NK-92 treated with Interleukin-12 subunit alpha and Interleukin-12 subunit beta, amount 100 ng/mL, for 24 hours (cell line): Measurements from ENCODE around the gene HHIPL1.
"Not testable (repeated sequence)": the region's sequence is repeated elsewhere in the genome, so short reads cannot be mapped to it uniquely, and the experiment has no call there.

Experiments used
- DNase-seq: peaks from one replicate; lab custom pipeline; 2025; lab: John Stamatoyannopoulos, UW

HHIPL1 gene

DNA sequence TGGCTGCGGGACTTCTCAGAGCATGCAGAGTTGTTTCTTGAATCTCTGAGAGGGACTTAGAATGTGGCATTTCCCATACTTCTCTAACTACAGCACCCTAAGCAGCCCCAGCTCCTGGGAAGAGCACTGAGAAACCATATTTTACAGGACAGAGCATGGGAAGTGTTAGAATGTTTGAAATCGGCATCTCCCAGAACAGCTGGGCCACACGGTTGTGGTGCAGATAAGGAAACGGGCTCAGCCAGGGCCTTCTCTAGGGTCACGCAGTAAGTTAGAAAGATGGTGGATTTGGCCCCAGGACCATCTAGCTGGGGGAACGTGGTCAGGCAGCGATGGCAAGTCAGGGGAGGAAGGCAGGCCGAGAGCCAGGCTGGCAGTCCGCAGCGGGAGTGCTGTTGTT is 10.5 kb upstream of the HHIPL1 start:
- no peak for DNase-seq

DNA sequence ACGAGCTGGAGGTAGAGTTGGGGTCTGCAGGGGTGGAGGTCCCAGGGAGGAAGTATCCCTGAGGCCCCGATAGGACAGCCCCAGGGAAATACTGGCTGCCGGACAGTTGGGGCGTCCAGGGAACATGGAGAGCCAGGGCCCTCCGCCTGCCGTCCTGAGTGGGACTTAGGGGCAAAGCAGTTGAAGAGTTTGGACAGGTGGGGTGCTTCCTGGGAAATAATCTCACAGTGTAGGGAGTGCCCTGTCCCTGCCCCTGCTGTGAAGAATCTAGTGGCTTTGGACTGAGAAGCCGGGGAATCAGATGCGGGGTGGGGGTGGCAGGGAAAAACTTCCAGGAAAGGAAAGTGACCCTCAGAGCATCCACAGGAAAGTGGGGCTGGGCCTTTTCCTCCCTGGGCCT is 9.8 kb upstream of the HHIPL1 start:
- no peak for DNase-seq

DNA sequence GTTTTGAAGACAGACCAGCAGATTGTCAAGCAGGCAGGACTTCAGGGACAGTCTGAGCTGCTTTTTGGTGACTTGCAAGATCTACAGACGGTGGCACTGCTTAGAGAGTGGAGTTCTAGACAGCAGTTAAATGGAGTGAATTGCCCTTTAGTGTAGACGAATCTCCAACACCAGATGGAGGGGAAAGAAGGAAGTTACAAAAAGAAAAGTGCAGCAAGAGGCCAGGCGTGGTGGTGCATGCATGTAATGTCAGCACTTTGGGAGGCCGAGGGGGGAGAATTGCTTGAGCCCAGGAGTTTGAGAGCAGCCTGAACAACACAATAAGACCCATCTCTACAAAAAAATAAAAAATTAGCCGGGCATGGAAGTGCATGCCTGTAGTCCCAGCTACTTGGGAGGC is 8.4 kb upstream of the HHIPL1 start:
- no peak for DNase-seq

DNA sequence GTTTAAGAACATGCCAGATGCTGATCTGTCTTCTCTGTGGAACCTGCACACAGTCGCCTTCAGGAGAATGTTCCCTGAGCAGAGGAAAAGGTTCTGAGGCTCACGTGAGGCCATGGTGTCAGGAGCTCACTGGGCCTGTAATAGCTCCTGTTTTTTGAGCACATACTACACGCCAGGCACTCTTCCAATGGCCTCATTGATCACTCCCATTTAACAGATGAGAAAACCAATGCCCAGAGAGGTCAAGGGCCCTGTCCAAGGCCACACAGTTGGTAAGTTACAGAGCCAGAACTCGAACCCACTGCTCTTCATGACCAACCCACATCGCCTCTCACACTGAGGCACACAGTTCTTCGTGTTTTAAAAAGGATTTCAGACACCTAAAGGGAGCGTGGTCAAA is 7.3 kb upstream of the HHIPL1 start:
- no peak for DNase-seq

DNA sequence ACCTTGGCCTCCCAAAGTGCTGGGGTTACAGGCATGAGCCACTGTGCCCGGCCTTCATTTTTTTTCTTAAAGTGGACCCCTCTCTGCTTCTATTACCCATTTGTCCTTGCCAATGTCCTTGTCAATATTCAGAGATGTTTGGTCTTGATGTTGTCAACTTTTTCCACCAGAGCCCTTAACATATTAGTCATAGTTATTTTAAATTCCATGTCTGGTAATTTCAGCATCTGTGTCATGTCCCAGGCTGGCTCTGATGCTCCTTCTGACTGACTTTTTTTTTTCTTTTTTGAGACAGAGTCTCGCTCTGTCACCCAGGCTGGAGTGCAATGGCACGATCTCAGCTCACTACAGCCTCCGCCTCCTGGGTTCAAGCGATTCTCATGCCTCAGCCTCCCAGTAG is 2.2 kb upstream of the HHIPL1 start:
- not testable (repeated sequence) for DNase-seq

DNA sequence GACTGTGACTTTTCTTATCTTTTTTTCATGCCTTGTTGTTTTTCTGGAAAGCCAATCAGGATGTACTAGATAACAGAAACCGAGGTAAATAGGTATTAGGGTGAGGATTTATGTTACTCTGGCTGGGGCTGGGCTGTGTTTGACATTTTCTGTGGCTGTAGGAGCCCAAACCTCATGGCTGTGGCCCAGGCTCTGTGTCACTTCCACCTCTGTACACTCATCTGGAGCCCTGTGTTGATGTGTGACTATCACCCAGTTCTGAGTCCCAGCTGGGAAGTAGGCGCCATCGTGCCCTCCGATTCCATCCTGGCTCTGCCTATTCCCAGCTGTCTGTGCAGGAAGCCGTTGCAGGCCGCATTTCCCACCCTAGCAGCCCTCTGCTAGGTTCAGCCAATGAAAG is 1.6 kb upstream of the HHIPL1 start:
- no peak for DNase-seq

DNA sequence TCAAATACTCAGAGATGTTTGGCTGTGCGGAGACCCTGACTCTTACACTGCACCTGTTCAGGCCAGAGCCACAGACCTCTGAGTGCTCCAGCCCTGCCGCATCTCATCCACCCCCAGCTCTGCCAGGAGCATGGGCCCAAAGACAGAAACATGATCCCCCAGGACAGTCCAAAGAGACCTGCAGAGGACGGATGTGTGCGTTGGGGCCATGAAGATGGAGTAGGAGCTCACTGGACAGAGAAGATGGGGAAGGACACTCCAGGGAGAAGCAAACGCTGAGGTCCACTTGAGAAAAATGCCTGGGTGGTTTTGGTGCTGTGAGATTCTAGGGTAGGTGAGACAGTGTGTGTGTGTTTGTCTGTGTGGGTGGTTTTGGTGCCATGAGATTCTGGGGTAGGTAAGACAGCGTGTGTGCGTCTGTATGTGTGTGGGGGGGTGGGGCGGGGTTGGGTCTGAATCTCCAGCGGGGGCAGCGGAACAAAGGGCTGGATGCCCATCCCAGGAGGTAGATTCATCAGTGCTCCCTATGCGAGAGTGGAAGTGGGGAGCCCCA is 818 bp upstream of the HHIPL1 start:
- no peak for DNase-seq

DNA sequence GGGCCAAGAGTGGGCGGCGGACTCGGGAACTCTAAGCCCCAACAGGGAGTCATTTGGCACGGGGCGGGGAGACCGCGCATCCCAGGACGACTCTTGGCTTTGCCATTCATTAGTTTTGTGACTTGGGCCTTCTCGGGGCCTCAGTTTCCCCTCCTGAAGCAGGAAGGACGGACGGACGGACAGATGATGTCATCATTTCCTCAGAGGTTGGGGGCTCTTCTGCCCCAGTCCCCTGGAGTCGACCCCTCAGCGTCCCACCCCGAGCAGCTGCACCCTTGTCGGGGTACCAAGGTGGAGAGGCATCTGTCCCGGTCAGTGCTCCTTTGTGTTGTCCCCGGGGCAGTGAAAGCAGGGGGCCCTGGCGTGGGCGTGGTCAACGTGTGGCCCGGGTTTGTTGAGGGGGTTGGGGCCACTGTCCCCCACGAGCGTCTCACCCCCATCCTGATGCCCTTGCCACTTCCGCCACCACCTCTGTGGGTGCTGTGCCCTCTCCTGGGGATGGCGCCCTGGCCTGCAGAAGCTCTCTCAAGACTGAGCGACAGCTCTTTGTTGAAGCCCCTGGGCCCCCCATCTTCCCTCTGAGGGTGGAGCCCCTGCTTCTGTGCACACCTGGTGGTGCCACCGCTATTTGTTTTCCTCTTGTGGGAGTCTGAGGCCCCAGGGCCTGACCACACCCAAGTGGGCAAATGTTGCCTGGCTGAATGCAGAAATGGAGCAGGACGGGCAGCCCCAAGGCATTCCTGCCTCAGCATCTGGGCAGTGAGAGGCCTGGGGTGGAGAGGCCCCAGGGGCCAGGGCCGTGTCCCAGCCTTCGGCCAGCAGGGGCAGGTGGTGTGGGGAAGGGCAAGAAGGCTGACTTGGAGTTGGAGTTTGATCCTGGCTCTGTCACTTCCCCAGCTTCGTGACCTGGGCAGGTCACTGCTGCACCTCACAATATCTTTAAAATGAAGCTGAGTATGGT is 896 bp downstream of the HHIPL1 start:
- DNase-seq = no peak

DNA sequence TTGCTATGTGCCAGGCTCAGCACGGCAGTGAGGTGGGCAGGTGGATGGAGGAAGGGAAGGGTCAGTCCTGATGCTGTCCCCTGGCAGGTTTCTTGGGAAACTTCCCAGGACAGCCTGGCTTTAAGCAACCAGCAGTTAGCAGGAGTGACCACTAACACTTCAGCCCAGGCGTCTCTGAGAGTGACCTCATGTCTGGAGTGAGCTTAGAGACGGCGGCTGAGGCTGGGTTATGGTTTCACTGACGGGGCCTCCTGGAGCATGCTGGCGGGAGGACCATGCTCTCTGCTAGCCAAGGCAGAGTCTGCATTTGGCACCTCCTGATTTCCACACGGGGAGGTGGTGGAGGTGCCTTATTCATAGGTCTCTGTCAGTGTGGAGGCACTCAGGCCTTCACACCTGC is 2.5 kb downstream of the HHIPL1 start:
- no peak for DNase-seq

DNA sequence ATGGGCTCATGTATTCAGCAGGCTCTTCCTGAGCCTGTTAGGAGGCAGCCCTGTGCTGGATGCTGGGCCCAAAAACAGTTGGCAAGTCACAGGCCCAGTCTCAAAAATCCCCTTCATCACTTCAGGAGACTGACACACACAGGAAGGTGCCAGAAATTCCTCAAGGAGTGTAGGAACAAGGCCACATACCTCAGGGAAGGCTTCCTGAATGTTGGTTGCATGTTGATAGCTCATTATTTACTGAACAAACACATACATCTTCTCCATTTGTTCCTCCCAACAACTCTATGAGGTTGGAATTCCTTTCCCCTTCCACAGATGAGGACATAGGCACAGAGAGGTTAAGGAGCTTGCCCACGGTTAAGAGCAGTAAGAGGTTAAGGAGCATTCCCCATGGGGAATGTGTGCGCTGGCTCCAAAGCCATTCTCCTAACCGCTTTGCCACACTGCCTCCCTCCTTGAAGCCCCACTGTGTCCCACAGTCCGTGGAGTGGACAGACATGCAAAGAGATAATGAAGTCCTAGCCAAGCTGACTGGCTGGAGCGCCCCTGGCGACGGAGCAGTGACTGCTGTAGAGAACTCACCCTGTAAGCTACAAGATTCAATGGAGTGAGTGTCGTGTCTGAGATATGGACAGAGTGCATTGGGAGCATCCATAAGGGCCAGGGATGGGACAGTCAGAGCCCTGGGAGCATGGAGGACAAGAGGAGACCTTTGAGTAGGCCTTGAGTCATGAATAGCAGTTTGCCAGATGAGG is 3.3 kb downstream of the HHIPL1 start:
- DNase-seq = no peak

DNA sequence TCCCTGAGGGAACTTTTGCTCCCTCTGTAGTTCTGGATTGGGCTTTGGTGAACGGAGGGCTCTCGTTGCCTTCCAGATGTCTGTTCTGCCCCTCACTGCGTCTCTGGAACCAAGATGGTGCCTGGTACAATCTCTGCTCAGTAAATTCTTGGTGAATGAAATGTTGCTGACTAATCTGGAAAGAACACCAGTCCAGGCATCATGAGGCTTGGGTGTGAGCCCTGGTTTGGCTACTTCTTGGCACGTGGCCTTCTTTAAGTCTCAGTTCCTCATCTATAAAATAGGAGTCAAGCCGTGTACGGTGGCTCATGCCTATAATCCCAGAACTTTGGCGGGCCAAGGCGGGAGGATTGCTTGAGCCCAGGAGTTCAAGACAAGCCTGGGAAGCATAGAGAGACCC is 4.3 kb downstream of the HHIPL1 start:
- no peak for DNase-seq

DNA sequence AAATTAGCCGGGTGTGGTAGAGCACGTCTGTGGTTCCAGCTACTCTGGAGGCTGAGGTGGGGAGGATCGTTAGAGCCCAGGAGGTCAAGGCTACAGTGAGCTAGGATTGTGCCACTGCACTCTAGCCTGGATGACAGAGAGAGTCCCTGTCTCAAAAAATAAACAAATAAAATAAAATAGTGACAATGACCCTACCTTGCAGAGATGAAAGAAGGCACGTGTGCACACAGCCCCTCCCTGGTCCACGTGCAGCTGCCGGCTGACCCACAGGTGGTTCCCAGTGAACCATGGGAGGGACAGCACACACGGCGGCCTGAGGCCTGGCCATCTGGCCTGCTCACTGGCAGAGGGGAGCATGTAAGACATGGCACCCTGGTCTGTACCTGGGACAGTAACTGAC is 4.7 kb downstream of the HHIPL1 start:
- no peak for DNase-seq

DNA sequence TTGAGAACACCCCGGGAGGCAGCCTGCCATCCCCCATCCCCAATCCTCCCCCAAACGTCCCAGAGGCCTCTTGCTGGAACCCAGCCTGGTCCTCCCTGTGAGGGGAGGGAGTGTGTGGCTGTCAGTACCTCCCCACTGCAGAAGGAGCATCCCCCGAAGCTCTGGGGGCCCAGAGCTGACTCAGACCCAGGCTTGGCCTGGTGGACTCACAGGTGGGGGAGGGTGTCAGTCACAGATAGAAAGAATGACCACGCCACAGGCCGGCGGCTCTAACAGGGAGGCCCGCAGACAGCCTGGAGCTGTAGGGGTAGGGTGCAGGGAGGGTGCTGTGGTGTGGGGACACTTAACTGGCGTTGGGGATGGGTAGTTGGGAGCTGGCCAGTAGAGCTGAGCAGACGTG is 5.3 kb downstream of the HHIPL1 start:
- no peak for DNase-seq

DNA sequence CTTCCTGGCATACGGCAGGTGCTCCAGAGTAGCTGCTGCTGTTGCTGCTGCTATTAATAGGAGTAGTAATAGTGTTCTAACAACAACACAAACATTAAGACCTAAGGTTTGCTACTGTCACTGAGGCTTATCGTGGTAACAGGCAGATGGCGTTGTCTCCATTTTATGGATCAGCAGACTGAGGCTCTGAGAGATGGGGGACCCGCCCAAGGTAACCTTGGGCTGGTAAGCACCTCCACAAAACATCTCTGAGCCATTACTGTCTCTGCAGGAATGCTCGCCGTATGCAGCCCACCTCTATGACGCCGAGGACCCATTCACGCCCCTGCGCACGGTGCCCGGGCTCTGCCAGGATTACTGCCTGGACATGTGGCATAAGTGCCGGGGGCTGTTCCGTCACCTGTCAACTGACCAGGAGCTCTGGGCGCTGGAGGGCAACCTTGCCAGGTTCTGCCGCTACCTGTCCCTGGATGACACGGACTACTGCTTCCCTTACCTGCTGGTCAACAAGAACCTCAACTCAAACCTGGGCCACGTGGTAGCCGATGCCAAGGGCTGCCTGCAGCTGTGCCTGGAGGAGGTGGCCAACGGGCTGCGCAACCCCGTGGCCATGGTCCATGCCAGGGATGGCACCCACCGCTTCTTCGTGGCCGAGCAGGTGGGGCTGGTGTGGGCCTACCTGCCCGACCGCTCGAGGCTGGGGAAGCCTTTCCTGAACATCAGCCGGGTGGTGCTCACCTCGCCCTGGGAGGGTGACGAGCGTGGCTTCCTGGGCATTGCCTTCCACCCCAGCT is 7.2 kb downstream of the HHIPL1 start:
- DNase-seq = no peak

DNA sequence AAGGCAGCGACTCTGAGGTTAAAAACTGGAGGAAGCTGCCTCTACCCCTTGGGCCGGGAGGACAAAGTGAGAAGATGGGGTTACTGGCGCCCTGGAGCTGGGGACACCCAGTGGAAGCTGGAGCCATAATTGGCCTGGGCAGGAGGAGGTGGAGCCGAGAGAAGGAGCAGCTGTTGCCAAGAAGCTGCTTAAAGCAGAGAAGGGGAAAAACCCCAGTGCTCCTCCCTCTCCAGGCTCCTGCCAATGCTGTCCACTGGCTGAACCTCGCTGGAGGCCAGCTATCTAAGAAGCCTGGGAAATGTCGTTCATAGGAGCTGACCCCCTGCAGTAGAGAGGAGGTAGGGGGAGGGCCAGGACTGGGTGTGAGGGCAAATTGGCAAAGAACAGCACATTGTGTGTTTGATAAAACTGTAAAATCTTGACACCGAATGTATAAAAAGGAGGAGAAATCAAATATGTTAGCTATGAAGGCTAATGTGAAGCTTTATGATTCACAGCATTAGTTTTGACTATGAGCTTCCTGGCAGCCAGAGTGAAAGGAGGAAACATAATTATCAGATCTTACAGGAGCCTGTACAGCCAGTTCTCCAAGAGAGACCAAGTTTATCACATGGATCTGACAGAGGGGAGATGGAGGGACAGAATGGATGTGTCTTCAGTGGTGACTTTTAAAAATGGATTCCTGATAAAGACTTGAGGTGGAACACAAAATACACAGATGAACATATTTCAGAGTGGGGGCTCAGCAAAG is 9.5 kb downstream of the HHIPL1 start:
- DNase-seq = no peak

DNA sequence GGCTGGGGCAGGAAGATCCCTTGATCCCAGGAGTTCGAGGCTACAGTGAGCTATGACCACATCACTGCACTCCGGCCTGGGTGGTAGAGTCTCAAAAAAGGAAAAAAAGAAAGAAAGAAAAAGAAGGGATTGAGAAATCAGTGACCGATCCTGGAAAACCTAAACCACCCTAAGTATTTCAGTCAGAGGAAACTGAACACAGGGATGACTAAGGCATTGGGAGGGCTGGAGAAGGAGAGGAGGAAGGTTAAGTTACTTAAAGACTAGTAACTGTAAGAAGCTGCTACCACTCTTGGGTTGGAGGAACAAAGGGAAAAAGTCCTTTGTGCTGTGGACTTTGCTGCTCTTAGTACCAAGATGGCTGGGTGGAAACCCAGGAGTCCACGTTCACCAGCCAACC is 10.6 kb downstream of the HHIPL1 start:
- DNase-seq = no peak

DNA sequence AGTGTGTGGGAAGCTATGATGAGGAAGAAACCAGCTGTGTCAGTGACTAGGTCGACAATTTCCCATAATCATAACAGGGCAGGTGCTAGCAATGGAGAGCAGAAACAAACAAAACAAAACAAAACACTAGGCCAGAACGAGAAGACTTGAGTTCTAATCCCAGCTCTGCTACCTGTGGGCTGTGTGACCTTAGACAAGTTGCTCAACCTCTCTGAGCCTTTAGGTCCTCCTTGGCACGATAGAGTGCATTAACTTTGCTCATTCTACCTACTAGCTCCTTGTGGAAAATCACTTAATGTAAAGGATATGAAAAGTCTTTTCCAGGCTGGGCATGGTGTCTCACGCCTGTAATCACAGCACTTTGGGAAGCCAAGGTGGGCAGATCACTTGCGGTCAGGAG is 11.2 kb downstream of the HHIPL1 start:
- no peak for DNase-seq

DNA sequence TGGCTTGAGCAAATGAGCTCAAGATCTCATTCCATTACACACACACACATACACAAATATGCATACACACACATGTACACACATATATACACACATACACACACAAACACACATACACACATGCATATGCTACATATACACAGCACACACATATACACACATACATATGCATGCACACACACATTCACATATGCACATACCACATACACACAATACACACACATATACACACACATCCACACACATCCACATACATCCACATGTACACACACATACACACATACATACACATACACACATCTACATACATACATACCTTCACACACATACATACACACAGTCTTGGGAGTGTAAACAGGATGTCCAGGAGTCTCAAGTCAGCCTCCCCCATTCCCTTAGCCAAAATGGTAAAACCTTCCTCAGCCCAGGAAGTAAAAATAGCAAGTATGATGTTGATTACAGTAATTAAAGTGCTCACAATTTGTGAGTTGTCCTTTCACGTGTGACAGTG is 12.8 kb downstream of the HHIPL1 start:
- no peak for DNase-seq

DNA sequence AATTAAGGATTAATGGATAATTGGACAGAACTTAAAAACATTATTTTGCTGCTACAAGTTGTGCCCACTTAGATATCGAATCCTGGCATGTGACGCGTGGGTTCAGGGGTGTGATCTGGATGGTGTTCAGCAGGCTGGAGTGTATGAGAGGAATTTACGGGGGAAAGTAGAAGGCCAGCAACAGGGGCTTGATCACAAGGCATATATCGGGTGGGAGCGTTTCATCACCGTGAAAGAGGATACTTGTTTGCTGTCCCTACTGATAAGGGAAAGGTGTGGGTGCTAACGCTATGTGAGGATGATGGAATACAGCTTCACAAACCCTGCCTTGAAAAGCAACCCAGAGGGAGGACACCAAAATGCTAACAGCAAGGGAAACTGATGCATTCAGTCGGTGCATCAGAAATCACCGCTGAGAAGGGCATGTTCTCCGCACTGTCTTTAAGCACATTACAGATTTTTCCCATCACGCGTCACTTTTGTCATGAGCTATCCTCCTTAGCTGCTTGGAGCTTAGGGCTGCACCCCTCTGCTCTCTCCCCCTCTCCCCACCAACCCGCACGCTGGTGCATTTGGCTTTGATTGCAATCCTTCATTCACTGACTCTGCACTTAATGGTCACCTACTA is 13.4 kb downstream of the HHIPL1 start:
- DNase-seq = no peak

DNA sequence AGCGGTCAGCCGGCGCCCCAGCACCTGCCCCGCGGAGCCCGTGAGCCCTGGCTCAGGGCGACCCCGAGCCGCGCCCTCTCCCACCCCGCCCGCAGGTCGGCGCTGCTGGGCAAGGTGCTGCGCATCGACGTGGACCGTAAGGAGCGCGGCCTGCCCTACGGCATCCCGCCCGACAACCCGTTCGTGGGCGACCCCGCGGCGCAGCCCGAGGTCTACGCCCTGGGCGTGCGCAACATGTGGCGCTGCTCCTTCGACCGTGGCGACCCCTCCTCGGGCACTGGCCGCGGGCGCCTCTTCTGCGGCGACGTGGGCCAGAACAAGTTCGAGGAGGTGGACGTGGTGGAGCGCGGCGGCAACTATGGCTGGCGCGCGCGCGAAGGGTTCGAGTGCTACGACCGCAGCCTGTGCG is 14.4 kb downstream of the HHIPL1 start:
- DNase-seq = no peak
